Transverse colon (tissue), 4 donors: Measurements from ENCODE around the gene SPEM1. TPM values are rescaled to one million over a fixed set of nuclear protein-coding genes. Genes with fewer than 3 reads are reported as not detected.

Experiments used
- DNase-seq: peaks from one replicate; pipeline ENCODE4 v3.0.0-alpha.2; 2019
- H3K27ac ChIP-seq, 4 donors: fragments of 200-600 bp; sonication (generic); 2 replicates each; pipeline ENCODE4 v1.5.1; 2016 to 2018; ENCODE audit warnings: inconsistent platforms in 4 of 4
- H3K27me3 ChIP-seq: fragments of 200-600 bp; sonication (generic); 2 replicates; pipeline ENCODE4 v1.5.1; 2017; ENCODE audit warnings: inconsistent platforms
- H3K36me3 ChIP-seq, 4 donors: fragments of 200-600 bp; sonication (generic); 2 replicates each; pipeline ENCODE4 v1.5.1; 2017 to 2019; ENCODE audit warnings: inconsistent platforms in 4 of 4
- H3K4me1 ChIP-seq, 4 donors: fragments of 200-600 bp; sonication (generic); 2 replicates each; pipeline ENCODE4 v1.5.1; 2017 to 2020; ENCODE audit warnings: inconsistent platforms in 4 of 4
- H3K4me3 ChIP-seq, 4 donors: fragments of 200-600 bp; sonication (generic); 1 replicate in 1 of 4; 2 replicates in 3 of 4; pipeline versions ENCODE4 v1.5.1 to v1.6.1; 2017 to 2019; ENCODE audit warnings: inconsistent platforms in 4 of 4
- H3K9me3 ChIP-seq, 2 donors: fragments of 200-600 bp; sonication (generic); 2 replicates each; pipeline ENCODE4 v1.5.1; 2017 to 2019; ENCODE audit warnings: inconsistent platforms in 2 of 2
- EP300 ChIP-seq: sonication (generic); formaldehyde crosslinking; IDR thresholded peaks from one replicate; pipeline ENCODE4 v1.6.1; 2017; ENCODE audit warnings: antibody characterized with exemption, low read depth
- POLR2A ChIP-seq: fragments of 450-650 bp; IDR thresholded peaks from one replicate; pipeline ENCODE4 v1.6.1; 2016; ENCODE audit warnings: antibody characterized with exemption, mild to moderate bottlenecking, moderate library complexity
- POLR2AphosphoS5 ChIP-seq, 3 donors: sonication (generic); formaldehyde crosslinking; IDR thresholded peaks; one replicate each; pipeline ENCODE4 v1.6.1; 2016; ENCODE audit warnings: antibody characterized with exemption in 3 of 3
- WGBS, 2 donors: methylation state at CpG; one replicate each; pipeline ENCODE4 v1.1.5; 2018; ENCODE audit warnings: low coverage in 1 of 2; 5-methylcytosine and 5-hydroxymethylcytosine counted together
- in situ Hi-C, 4 donors: fragments of 200-750 bp; cut with MboI; loops; one replicate each; pipeline versions ENCODE4 v1.15.0 to v1.15.1; 2017; ENCODE audit warnings: low sequenced_read_pairs in 3 of 4, low pct_ligation_motif_present in 1 of 4, low pct_unique_long_range_greater_than_20kb in 1 of 4
- intact Hi-C: fragments of 100-400 bp; cut with DNase I; formaldehyde crosslinking; loops from one replicate; pipeline ENCODE4 v1.15.1; 2023; ENCODE audit warnings: low total_unique reads
- total RNA-seq, 4 donors: library from RNA; depleted of rRNA; stranded (reverse); fragments of >200 nt; gene quantifications; one replicate each; pipeline ENCODE4 v1.1.0, GENCODE V29; 2016
- TF ChIP-seq, protein P1 (sequence below), 5 experiments: fragments of 200-600 bp in 3 of 5; fragments of 450-650 bp in 2 of 5; sonication (generic) in 3 of 5; IDR thresholded peaks; 1 replicate in 2 of 5; 2 replicates in 3 of 5; pipeline ENCODE4 v1.5.1; 2016 to 2017; ENCODE audit warnings: antibody characterized with exemption in 5 of 5, inconsistent platforms in 3 of 5, mild to moderate bottlenecking in 2 of 5, moderate library complexity in 1 of 5

Gene SPEM1
- total RNA-seq, 4 donors from 2014 or later, result not detected

- TF ChIP-seq EP300, result no peak
- TF ChIP-seq, protein P1, sequence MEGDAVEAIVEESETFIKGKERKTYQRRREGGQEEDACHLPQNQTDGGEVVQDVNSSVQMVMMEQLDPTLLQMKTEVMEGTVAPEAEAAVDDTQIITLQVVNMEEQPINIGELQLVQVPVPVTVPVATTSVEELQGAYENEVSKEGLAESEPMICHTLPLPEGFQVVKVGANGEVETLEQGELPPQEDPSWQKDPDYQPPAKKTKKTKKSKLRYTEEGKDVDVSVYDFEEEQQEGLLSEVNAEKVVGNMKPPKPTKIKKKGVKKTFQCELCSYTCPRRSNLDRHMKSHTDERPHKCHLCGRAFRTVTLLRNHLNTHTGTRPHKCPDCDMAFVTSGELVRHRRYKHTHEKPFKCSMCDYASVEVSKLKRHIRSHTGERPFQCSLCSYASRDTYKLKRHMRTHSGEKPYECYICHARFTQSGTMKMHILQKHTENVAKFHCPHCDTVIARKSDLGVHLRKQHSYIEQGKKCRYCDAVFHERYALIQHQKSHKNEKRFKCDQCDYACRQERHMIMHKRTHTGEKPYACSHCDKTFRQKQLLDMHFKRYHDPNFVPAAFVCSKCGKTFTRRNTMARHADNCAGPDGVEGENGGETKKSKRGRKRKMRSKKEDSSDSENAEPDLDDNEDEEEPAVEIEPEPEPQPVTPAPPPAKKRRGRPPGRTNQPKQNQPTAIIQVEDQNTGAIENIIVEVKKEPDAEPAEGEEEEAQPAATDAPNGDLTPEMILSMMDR (IDR thresholded peaks at IDR 0.05), result peak in 2 of 5 experiments; percentile 20 to 22
- H3K9me3 ChIP-seq, result no peaks in the 10 kb centered on the region
- peak; percentile 87 for DNase-seq
- no peaks in the 10 kb centered on the region for H3K36me3 ChIP-seq
- H3K4me3 ChIP-seq, result peak within 1 kb of the TSS; percentile 14 to 44 (median 30)
- in situ Hi-C loops, result no loop called here
- intact Hi-C loops, result no loop called here
- WGBS, 2 donors, result 9 to 60% methylated on average over 1 to 36 of the region's 51 CpGs
- peak within 1 kb of the TSS in 2 of 4 donors; percentile 36 to 49 for H3K27ac ChIP-seq
- H3K27me3 ChIP-seq, result peaks cover 64% of the 10 kb centered on the region
- peaks cover 7 to 31% (median 18%) of the 10 kb centered on the region in 4 donors for H3K4me1 ChIP-seq
Observed at GRCh38 chr17:7444682-7445618, 24.8 kb downstream of the SPEM1 start, which contains the start of gene CHRNB1. Gene CHRNB1 (plus strand): TSS chr17:7445061. CDS start chr17:7445128, 67 bp downstream.

DNA sequence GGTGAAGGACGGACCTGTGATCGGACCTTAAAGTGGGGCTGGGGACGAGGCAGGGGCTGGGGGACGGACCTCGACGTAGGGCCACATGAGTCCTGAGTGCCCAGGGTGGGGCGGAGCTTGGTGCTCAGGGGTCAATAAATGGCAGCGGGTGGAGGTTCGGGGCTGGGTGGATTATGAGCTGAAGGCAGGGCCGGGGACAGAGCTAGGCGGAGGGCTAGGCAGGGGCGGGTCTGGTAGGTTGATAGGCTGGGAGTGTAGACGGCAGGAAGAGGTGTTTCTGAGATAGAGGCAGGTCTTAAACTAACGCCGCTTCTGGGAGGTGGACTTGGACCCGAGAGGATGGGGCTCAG, 25.5 kb downstream of the SPEM1 start:
- in situ Hi-C loops (no loop called here), intact Hi-C loops (no loop called here)
- peak; percentile 91 for DNase-seq
- Histone ChIP-seq H3K4me3 (peak overlapping the region in 3 of 4 donors; percentile 14 to 44 (median 40)), H3K4me1 (peaks cover under 1 to 24% (median 11%) of the 10 kb centered on the region in 4 donors), H3K9me3 (no peaks in the 10 kb centered on the region), H3K36me3 (no peaks in the 10 kb centered on the region), H3K27ac (peak overlapping the region in 2 of 4 donors; percentile 36 to 49), H3K27me3 (peaks cover 58% of the 10 kb centered on the region)
- TF ChIP-seq, protein P1 (IDR thresholded peaks at IDR 0.05), result no peak
- TF ChIP-seq POLR2A (no peak), EP300 (no peak), POLR2AphosphoS5 (IDR thresholded peaks at IDR 0.05) (no peak)
- WGBS, 2 donors, result 0 to 7% methylated on average over 4 to 16 of the region's 16 CpGs

DNA sequence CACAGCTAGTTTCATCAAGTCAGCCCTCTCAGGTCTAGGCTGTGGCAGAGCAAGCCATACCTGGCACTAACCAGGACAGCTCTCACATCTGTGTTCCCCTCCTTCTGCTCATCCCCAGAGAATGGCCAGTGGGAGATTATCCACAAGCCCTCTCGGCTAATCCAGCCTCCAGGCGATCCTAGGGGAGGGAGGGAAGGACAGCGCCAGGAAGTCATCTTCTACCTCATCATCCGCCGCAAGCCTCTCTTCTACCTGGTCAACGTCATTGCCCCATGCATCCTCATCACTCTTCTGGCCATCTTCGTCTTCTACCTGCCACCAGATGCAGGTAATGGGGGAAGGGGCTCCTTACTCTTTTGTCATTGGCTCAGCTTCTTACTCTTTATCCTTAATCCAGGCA, 28.3 kb downstream of the SPEM1 start:
- no peak overlapping the region for H3K27ac ChIP-seq
- no peaks in the 10 kb centered on the region for H3K9me3 ChIP-seq
- DNase-seq, result no peak
- peaks cover 42% of the 10 kb centered on the region for H3K27me3 ChIP-seq
- WGBS, 2 donors, result 80 to 88% methylated on average over 1 to 7 of the region's 7 CpGs
- H3K4me1 ChIP-seq, result peaks cover 0 to 21% (median 8%) of the 10 kb centered on the region in 4 donors
- intact Hi-C loops (no loop called here), in situ Hi-C loops (no loop called here)
- no peaks in the 10 kb centered on the region for H3K36me3 ChIP-seq
- TF ChIP-seq EP300 (no peak), POLR2AphosphoS5 (IDR thresholded peaks at IDR 0.05) (no peak), POLR2A (no peak)
- TF ChIP-seq, protein P1 (IDR thresholded peaks at IDR 0.05), result no peak
- H3K4me3 ChIP-seq, result no peak overlapping the region

DNA sequence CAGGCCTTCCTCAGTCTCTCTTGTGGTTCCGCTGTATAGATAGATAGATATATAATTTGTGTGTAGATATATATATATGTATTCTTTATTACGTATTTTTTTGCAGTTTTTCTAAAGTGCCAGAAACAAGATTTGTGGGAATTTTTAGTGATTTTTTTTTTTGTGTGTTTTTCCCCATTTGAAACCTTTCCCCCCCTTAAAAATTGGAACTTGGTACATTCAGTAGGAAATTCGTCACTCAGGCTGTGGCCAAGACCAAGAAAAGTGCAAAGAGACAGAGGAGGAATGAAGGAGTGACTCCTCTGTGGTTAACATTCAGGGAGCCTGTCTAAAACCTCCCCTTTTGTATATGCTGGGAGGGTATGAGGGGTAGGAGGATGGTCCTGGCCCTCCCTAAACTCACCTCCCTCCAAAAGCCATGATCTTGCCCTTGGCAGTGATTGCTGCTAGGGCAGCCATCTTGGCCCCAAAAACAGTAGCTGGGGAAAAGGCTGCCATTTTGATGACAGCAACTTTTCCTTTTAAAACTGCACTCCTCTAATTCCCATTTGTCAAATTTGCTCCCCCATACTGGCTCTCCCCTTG, 39.9 kb downstream of the SPEM1 start:
- DNase-seq, result no peak
- Histone ChIP-seq H3K36me3 (no peaks in the 10 kb centered on the region), H3K9me3 (no peaks in the 10 kb centered on the region), H3K27me3 (no peaks in the 10 kb centered on the region), H3K27ac (no peak overlapping the region), H3K4me1 (peaks cover 4 to 9% (median 7%) of the 10 kb centered on the region in 4 donors), H3K4me3 (no peak overlapping the region)
- 67 to 71% methylated on average over 2 to 3 of the region's 3 CpGs for WGBS, 2 donors
- TF ChIP-seq POLR2A (no peak), POLR2AphosphoS5 (IDR thresholded peaks at IDR 0.05) (no peak), EP300 (no peak)
- TF ChIP-seq, protein P1 (IDR thresholded peaks at IDR 0.05), result no peak
- intact Hi-C loops, result no loop called here
- in situ Hi-C loops, result no loop called here
